Activated CD4-positive, CD25-positive, alpha-beta regulatory T cell treated with anti-CD3 and anti-CD28 coated beads, Interleukin-2, amount 50 U/mL, for 72 hours (primary cell): Measurements from ENCODE around the gene CNTRL.
"Not testable (repeated sequence)": the region's sequence is repeated elsewhere in the genome, so short reads cannot be mapped to it uniquely, and the experiment has no call there.

ENCODE experiments used
- DNase-seq: peaks from one replicate; pipeline ENCODE4 v3.0.0; 2021

The CNTRL gene

GRCh38 chr9:121074370-121075250, at the start of gene CNTRL:
Gene CNTRL (plus strand): TSS chr9:121074955. CDS start chr9:121088327, 13,372 bp downstream.
- peak; percentile 87 for DNase-seq

- no peak for DNase-seq
These were observed 48.5 kb upstream of the CNTRL start for GRCh38 chr9:121026260-121026691.

- no peak for DNase-seq
These were observed 48.0 kb upstream of the CNTRL start for GRCh38 chr9:121026768-121027167.

GRCh38 chr9:121028285-121028684, 46.5 kb upstream of the CNTRL start:
- DNase-seq: not testable (repeated sequence)

- DNase-seq: no peak
These were observed 45.3 kb upstream of the CNTRL start for GRCh38 chr9:121029469-121029868.

- DNase-seq: no peak
These were observed 40.2 kb upstream of the CNTRL start for GRCh38 chr9:121034529-121034928.

GRCh38 chr9:121035717-121036116, 39.0 kb upstream of the CNTRL start:
- DNase-seq: not testable (repeated sequence)

- no peak for DNase-seq
These were observed 36.4 kb upstream of the CNTRL start for GRCh38 chr9:121038362-121038761.

- no peak for DNase-seq
These were observed 36.0 kb upstream of the CNTRL start for GRCh38 chr9:121038804-121039203.

GRCh38 chr9:121048175-121048574, 26.6 kb upstream of the CNTRL start:
- DNase-seq: no peak

GRCh38 chr9:121048618-121049017, 26.1 kb upstream of the CNTRL start:
- no peak for DNase-seq

- no peak for DNase-seq
These were observed 24.4 kb upstream of the CNTRL start, which contains the start of gene C5 for GRCh38 chr9:121050128-121050988. Gene C5 (minus strand): TSS chr9:121050275. CDS start chr9:121050246, 29 bp downstream.

GRCh38 chr9:121053544-121053943, 21.2 kb upstream of the CNTRL start:
- no peak for DNase-seq

- no peak for DNase-seq
These were observed 19.1 kb upstream of the CNTRL start for GRCh38 chr9:121055642-121056143.

GRCh38 chr9:121057821-121058220, 16.9 kb upstream of the CNTRL start:
- no peak for DNase-seq

GRCh38 chr9:121059513-121059912, 15.2 kb upstream of the CNTRL start:
- no peak for DNase-seq

GRCh38 chr9:121059998-121060636, 14.6 kb upstream of the CNTRL start:
- no peak for DNase-seq

GRCh38 chr9:121066850-121067249, 7.9 kb upstream of the CNTRL start:
- DNase-seq: no peak

- DNase-seq: no peak
These were observed 7.1 kb upstream of the CNTRL start for GRCh38 chr9:121067640-121068039.

- no peak for DNase-seq
These were observed 5.4 kb upstream of the CNTRL start for GRCh38 chr9:121069396-121069795.

- no peak for DNase-seq
These were observed 3.4 kb upstream of the CNTRL start for GRCh38 chr9:121071370-121071755.

GRCh38 chr9:121071756-121072421, 2.9 kb upstream of the CNTRL start:
- DNase-seq: no peak
